GM12878 (cell line): ENCODE measurements around the gene SECISBP2. TPM values are rescaled to one million over a fixed set of nuclear protein-coding genes. Genes with fewer than 3 reads are reported as not detected.

Source experiments
- BCL11A ChIP-seq: IDR thresholded peaks from 2 replicates; pipeline ENCODE4 v1.6.1; 2011; ENCODE audit warnings: low read depth, low read length
- BCLAF1 ChIP-seq: fragments of 450-650 bp; IDR thresholded peaks from 2 replicates; pipeline ENCODE4 v1.6.1; 2017; ENCODE audit warnings: antibody characterized with exemption, mild to moderate bottlenecking, moderate library complexity
- CHD2 ChIP-seq: IDR thresholded peaks from 2 replicates; pipeline ENCODE4 v1.6.1; 2011; ENCODE audit warnings: low read depth, low read length, improper control_type of control experiment, borderline replicate concordance
- EED ChIP-seq: sonication (generic); IDR thresholded peaks from 2 replicates; pipeline ENCODE4 v1.6.1; 2016; ENCODE audit warnings: antibody characterized with exemption, low read depth
- GABPA ChIP-seq: IDR thresholded peaks from 2 replicates; pipeline ENCODE4 v1.6.1; 2014; ENCODE audit warnings: antibody characterized with exemption, low read depth, mild to moderate bottlenecking, inconsistent platforms
- HCFC1 ChIP-seq: fragments of 150-350 bp; IDR thresholded peaks from 2 replicates; pipeline ENCODE4 v1.6.1; 2014; ENCODE audit warnings: low read length
- HDAC2 ChIP-seq: fragments of 200-600 bp; sonication (generic); IDR thresholded peaks from 2 replicates; pipeline ENCODE4 v1.6.1; 2017
- HDGF ChIP-seq: fragments of 450-650 bp; IDR thresholded peaks from 2 replicates; pipeline ENCODE4 v1.6.1; 2016; ENCODE audit warnings: antibody characterized with exemption
- LARP7 ChIP-seq: fragments of 450-650 bp; IDR thresholded peaks from 2 replicates; pipeline ENCODE4 v1.6.1; 2017; ENCODE audit warnings: mild to moderate bottlenecking
- MAX ChIP-seq: IDR thresholded peaks from 2 replicates; pipeline ENCODE4 v1.6.1; 2012; ENCODE audit warnings: low read depth, low read length, improper control_type of control experiment
- NKRF ChIP-seq: fragments of 450-650 bp; conservative IDR thresholded peaks from 2 replicates; pipeline ENCODE4 v1.6.1; 2017; ENCODE audit warnings: mild to moderate bottlenecking, moderate library complexity
- PAX8 ChIP-seq: fragments of 450-650 bp; IDR thresholded peaks from 2 replicates; pipeline ENCODE4 v1.6.1; 2017; ENCODE audit warnings: mild to moderate bottlenecking, moderate library complexity
- PBX3 ChIP-seq: IDR thresholded peaks from 2 replicates; pipeline ENCODE4 v1.6.1; 2011; ENCODE audit warnings: mild to moderate bottlenecking, low read depth, low read length, moderate library complexity; ENCODE audit not compliant: insufficient replicate concordance
- PML ChIP-seq: IDR thresholded peaks from 2 replicates; pipeline ENCODE4 v1.6.1; 2012; ENCODE audit warnings: low read length, inconsistent platforms
- POU2F2 ChIP-seq: IDR thresholded peaks from 3 replicates; pipeline ENCODE4 v1.6.1; 2011; ENCODE audit warnings: low read depth, mild to moderate bottlenecking, low read length, borderline replicate concordance
- RAD51 ChIP-seq: fragments of 450-650 bp; IDR thresholded peaks from 2 replicates; pipeline ENCODE4 v1.6.1; 2016; ENCODE audit warnings: moderate library complexity, mild to moderate bottlenecking, inconsistent platforms
- SIX5 ChIP-seq: IDR thresholded peaks from 2 replicates; pipeline ENCODE4 v1.6.1; 2011; ENCODE audit warnings: mild to moderate bottlenecking, low read depth, low read length, moderate library complexity; ENCODE audit not compliant: severe bottlenecking
- SKIL ChIP-seq: fragments of 450-650 bp; IDR thresholded peaks from 2 replicates; pipeline ENCODE4 v1.6.1; 2017; ENCODE audit warnings: mild to moderate bottlenecking, low read depth, inconsistent platforms; ENCODE audit not compliant: poor library complexity, severe bottlenecking
- SREBF1 ChIP-seq: IDR thresholded peaks from 2 replicates; pipeline ENCODE4 v1.6.1; 2012; ENCODE audit warnings: mild to moderate bottlenecking, low read length
- TARDBP ChIP-seq: IDR thresholded peaks from 2 replicates; pipeline ENCODE4 v1.6.1; 2016; ENCODE audit warnings: borderline replicate concordance
- YY1 ChIP-seq: IDR thresholded peaks from 2 replicates; pipeline ENCODE4 v1.6.1; 2011; ENCODE audit warnings: low read depth, mild to moderate bottlenecking, low read length
- ZNF622 ChIP-seq: fragments of 450-650 bp; IDR thresholded peaks from 2 replicates; pipeline ENCODE4 v1.6.1; 2017; ENCODE audit warnings: mild to moderate bottlenecking, inconsistent platforms
- polyA plus RNA-seq, 11 experiments: library from polyadenylated mRNA; depleted of rRNA in 4 of 11; unstranded in 6 of 11; stranded (reverse) in 5 of 11; fragments of >200 nt; fragmentation: Nextera tagmentation in 4 of 11; fragmentation: Illumina TruSeq in 1 of 11; extraction: Ambion mirVana in 4 of 11; extraction: Trizol in 1 of 11; gene quantifications; 1 replicate in 1 of 11; 2 replicates in 10 of 11; pipeline versions ENCODE4 v1.2.1 to v1.2.3, GENCODE V29; 2011 to 2016; ENCODE audit warnings: inconsistent platforms in 2 of 11, missing spikeins in 2 of 11, low read depth in 1 of 11
- total RNA-seq, 4 experiments: library from RNA; depleted of rRNA in 3 of 4; stranded (reverse); fragments of >200 nt in 3 of 4; fragmentation: Illumina TruSeq in 1 of 4; extraction: Trizol in 1 of 4; gene quantifications; 2 replicates each; pipeline versions ENCODE4 v1.2.1 to v1.2.3, GENCODE V29; 2013 to 2021

The SECISBP2 gene
- total and polyA plus RNA-seq, 10 of the 15 experiments (the other 5 are each of a cell fraction or from before 2014, with no cell fraction given): 4.6 to 50.5 (median 31.9) TPM

- peak; percentile 98 for TF ChIP-seq GABPA
- no peak; the same call in 1 of the 2 replicates for TF ChIP-seq SREBF1
- peak; percentile 98 for TF ChIP-seq LARP7
- no peak for TF ChIP-seq BCLAF1
- peak; percentile 85 for TF ChIP-seq HCFC1
- no peak for TF ChIP-seq PAX8
- peak; percentile 70 for TF ChIP-seq SIX5
- TF ChIP-seq RAD51: peak; percentile 59
- peak; percentile 69 for TF ChIP-seq YY1
- no peak for TF ChIP-seq BCL11A
- peak; percentile 87; the same call in 1 of the 2 replicates for TF ChIP-seq TARDBP
- TF ChIP-seq ZNF622: no peak
- peak; percentile 83 for TF ChIP-seq POU2F2
- 0 out of 2 replicates have a peak, but pooled peaks have one; percentile 19 for TF ChIP-seq HDGF
- TF ChIP-seq NKRF: peak; percentile 99
- TF ChIP-seq SKIL: peak; percentile 27
- TF ChIP-seq PML: peak; percentile 98
- 0 out of 2 replicates have a peak, but pooled peaks have one; percentile 55 for TF ChIP-seq EED
- no peak for TF ChIP-seq HDAC2
- no peak for TF ChIP-seq PBX3
- TF ChIP-seq MAX: peak; percentile 100
- peak; percentile 41; the same call in 1 of the 2 replicates for TF ChIP-seq CHD2
These were observed at the start of gene SECISBP2 (continued) for GRCh38 chr9:89318123-89319014.
